Sigmoid colon (tissue), 3 donors: ENCODE results near the gene TRIM13.

ENCODE experiments used
- CTCF ChIP-seq, 4 experiments: fragments of 450-650 bp in 3 of 4; fragments of 200-600 bp in 1 of 4; IDR thresholded peaks; one replicate each; pipeline ENCODE4 v1.5.1; 2016 to 2019; ENCODE audit warnings: antibody characterized with exemption in 4 of 4, mild to moderate bottlenecking in 3 of 4, moderate library complexity in 2 of 4
- POLR2A ChIP-seq, 2 donors: fragments of 450-650 bp; IDR thresholded peaks; one replicate each; pipeline ENCODE4 v1.6.1; 2016; ENCODE audit warnings: antibody characterized with exemption in 2 of 2, mild to moderate bottlenecking in 2 of 2, moderate library complexity in 2 of 2

- TF ChIP-seq CTCF (IDR thresholded peaks at IDR 0.05) (no peak), POLR2A (IDR thresholded peaks at IDR 0.05) (no peak)
Measured at GRCh38 chr13:50037788-50038187, 40.9 kb downstream of the TRIM13 start.
